OCI-M1 (cell line): ENCODE measurements around the gene PWP1.
"Not testable (repeated sequence)": the region's sequence is repeated elsewhere in the genome, so short reads cannot be mapped to it uniquely, and the experiment has no call there.

Source experiments
- DNase-seq: peaks from one replicate; lab custom pipeline; 2025; lab: John Stamatoyannopoulos, UW

Gene PWP1

GRCh38 chr12:107668320-107669098 is 17.1 kb upstream of the PWP1 start:
- no peak for DNase-seq

DNA sequence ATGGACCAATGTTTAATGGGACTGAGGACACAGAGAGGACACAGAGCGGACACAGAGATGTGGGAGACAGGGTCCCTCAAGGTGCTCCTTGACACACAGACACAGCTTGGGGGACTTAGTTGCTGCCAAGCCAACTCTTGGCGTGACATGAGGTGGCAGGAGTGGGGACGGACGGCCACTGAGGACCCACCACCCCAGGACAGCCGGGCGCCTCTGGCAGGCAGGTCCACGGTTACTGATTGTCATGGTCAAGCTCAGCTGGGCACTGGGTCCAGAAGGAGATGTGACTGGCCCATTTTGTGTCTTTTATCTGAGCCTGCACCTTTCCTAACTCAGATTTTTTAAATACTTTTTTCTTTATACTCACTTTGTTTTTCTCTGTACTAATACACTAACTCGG is 15.7 kb upstream of the PWP1 start:
- DNase-seq, result no peak

GRCh38 chr12:107670999-107671643 is 14.5 kb upstream of the PWP1 start:
- peak; percentile 50 for DNase-seq

DNA sequence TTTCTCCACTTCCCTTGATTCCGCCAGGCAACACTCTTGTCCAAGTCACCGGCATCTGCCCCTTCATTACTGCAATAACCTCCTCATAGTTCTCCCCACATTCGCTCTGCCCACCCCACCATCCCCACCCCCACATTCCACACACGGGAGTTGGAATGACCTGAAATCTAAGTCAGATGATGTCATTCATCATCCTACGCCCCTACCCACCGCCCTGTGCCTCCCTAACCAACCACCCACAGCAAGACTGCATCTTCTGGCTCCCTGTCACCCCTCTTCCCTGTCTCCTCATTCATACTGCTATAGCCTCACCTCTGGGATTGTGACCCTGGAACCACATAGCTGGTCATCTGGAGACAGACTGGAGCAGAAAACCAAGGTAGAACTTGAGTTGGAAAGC is 7.9 kb upstream of the PWP1 start:
- DNase-seq, result no peak

DNA sequence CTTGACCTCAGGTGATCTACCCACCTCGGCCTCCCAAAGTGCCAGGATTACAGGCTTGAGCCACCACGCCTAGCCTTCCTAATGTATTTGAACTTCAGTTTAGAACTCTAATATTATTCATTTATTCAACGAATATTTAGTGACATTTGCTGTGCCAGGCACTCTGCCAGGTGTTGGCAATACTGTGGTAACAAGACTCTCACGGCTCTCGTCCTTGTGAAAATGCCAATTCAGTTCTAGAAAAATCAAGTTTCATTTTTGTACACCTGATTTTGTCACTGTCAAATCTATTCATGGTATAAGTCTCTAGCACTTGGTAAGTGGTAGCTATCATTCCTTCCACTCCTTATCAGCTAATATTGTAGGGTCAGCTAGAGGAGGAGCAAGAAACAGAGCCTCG is 6.3 kb upstream of the PWP1 start:
- DNase-seq, result no peak

- no peak for DNase-seq
Measured at GRCh38 chr12:107681455-107681835, 4.2 kb upstream of the PWP1 start.

- DNase-seq, result no peak
Measured at GRCh38 chr12:107681836-107682820, 3.5 kb upstream of the PWP1 start.

- DNase-seq, result no peak
Measured at GRCh38 chr12:107684029-107684795, 1.4 kb upstream of the PWP1 start.

DNA sequence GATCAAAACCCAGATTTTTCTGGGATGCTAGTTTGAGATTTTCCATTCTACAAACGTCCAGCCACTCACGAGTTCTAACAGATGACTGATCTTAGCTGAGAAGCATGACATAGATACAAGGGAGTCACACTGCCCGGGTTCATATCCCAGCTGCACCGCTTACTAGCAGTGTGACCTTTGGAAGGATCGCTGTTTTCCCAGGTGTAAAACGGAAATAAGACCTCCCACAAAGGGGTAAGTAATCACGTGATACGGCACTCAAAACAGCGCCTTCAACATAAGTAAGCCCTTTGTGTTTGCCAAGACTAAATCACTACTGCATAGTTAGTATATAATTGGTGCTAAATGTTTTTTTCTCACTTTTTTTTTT is 624 bp upstream of the PWP1 start:
- DNase-seq, result peak; percentile 49

DNA sequence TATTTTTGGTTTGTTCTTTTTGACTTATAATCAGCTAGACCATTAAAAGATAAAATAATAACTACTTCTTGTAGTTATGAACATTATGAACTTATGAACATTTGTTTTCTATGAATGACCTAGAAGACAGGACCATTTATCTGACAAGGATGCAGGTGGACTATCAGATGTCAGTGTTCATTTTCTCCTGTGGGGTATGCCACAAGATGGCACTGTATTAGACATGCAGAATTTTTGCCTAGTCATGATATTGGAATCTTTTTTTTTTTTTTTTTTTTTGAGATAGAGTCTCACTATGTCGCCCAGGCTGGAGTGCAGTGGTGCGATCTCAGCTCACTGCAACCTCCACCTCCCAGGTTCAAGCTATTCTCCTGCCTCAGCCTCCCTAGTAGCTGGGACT is 10.2 kb downstream of the PWP1 start:
- DNase-seq, result peak; percentile 50

GRCh38 chr12:107702106-107702505 is 16.5 kb downstream of the PWP1 start:
- DNase-seq, result no peak

DNA sequence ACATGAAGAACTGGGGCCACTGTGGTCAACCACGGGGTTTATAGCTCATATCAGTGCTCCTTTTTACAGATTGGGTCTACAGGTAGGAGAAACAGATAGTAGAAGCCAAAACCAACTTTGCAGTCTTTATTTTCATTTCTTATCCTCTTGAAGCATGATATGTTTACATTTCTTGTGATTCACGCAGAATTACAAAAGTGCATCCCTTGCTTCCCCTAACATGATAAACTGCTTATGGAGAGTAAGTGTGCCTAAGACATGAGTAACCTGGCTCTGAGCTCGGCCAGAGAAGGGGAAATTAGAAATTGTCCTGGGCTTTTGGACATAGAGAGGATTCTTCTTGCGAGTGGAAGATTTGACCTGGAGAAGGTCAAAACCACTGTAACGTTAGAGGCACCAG is 18.4 kb downstream of the PWP1 start:
- DNase-seq, result no peak

- DNase-seq, result not testable (repeated sequence)
Measured at GRCh38 chr12:107705522-107705921, 19.9 kb downstream of the PWP1 start.

GRCh38 chr12:107715780-107716179 is 30.2 kb downstream of the PWP1 start:
- DNase-seq, result no peak

- DNase-seq, result no peak
Measured at GRCh38 chr12:107718606-107719005, 33.0 kb downstream of the PWP1 start.

DNA sequence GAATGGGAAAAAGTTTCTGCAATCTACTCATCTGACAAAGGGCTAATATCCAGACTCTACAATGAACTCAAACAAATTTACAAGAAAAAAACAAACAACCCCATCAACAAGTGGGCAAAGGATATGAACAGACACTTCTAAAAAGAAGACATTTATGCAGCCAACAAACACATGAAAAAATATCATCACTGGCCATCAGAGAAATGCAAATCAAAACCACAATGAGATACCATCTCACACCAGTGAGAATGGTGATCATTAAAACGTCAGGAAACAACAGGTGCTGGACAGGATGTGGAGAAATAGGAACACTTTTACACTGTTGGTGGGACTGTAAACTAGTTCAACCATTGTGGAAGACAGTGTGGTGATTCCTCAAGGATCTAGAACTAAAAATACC is 41.7 kb downstream of the PWP1 start:
- DNase-seq, result not testable (repeated sequence)

GRCh38 chr12:107727742-107728141 is 42.1 kb downstream of the PWP1 start:
- DNase-seq, result not testable (repeated sequence)

DNA sequence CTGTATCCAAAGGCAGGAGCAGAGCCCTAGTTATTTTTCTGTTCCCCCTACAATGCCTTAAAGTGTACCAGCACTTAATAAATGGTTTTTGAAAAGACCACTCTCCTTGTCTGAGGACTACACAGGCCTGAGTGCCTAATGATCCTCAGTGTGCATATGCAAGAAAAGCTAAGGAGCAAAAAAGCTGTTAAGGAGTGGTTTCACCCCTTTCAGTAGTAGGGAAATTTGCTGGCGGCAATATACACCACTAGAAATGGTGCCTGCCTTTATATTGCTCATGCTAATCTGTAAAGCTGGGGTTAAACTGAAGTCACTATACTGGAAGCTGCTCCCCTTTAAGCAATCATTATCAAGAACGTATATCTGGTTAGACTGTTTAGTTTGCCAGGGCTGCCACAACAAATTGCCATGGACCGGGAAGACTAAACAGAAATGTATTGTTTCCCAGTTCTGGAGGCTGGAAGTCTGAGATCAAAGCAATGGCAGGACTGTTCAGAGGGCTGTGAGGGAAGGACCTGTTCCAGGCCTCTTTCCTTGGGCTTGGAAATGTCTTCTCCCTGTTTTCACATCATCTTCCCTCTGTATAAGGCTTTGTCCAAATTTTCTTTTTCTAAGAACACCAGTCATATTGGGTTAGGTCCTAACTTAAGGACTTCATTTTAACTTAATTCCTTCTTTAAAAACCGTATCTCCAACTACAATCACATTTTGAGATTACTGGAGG is 45.2 kb downstream of the PWP1 start:
- DNase-seq, result no peak

DNA sequence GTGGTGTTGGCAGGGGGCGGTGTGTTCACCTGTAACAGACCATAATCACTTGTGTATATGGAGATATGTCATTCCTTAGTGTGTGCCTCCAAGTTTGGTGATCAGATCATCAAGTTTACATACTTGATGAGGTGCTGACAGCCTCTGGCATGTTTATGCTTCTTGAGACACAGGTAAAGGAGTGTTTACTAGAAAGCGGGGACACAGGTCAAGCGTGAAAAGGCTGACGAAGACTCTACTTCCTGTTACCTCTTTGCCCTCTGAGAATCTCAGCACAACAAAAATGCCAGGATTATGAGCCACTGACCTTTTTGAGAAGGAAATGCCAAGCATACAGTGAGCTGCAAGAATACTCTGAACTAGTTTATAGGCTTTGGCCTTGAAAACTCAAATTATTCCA is 45.8 kb downstream of the PWP1 start:
- DNase-seq, result no peak

DNA sequence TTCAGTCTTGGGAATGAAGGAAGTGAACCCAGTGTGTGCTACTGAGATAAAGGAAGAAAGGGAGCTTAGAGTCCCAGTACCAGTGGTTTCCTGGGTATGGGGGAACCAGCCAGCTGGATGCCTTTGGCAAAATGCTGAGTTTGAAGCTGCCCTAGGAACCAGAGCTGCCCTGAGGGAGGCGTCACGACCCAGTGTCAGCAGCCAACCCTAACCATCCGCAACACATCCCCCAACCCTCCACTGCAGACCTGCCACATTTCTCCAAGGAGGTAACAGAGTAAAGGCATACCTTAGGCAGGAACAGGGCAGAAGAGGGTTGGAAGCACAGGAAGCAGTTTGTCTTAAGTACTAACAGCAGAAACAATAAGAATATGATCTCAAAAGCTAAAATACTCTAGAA is 46.8 kb downstream of the PWP1 start:
- no peak for DNase-seq

DNA sequence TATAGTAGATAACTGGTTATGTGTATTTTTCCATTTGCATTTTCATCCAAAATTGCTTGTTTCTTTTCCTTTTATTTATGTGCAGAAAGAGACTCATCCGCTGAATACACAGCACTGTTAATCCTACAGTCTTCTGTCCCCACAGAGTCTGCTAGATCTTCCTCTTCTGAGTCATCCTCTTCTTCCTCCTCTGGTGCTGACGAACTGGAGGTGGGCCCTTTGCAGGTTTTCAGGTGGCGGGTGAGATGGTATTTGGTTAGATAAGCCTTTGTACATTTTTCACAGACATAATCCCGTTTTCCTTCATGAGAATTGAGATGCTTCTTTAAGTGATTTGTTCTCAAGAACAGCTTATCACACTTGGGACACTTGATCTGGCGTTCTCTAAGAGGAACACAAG is 48.5 kb downstream of the PWP1 start:
- DNase-seq, result no peak
